OCI-LY1 (cell line): Measurements from ENCODE around the gene HOXA3.

ENCODE experiments used
- H2AFZ ChIP-seq: fragments of 200-600 bp; sonication (generic), shearing (Covaris generic); 2 replicates; pipeline ENCODE4 v1.6.0; 2014; ENCODE audit warnings: antibody characterized with exemption, mild to moderate bottlenecking, low read length
- H3F3A ChIP-seq: fragments of 200-600 bp; sonication (generic), shearing (Covaris generic); 2 replicates; pipeline ENCODE4 v1.6.0; 2014; ENCODE audit warnings: mild to moderate bottlenecking, antibody characterized with exemption, low read length, moderate library complexity; ENCODE audit not compliant: insufficient read depth
- H3K27ac ChIP-seq: fragments of 200-600 bp; sonication (generic); 2 replicates; pipeline ENCODE4 v1.5.1; 2014; ENCODE audit warnings: low read length, mixed run types, mild to moderate bottlenecking, low read depth; ENCODE audit not compliant: poor library complexity, severe bottlenecking
- H3K27me3 ChIP-seq: fragments of 200-600 bp; sonication (generic); 2 replicates; pipeline ENCODE4 v1.6.0; 2014; ENCODE audit warnings: antibody characterized with exemption, mild to moderate bottlenecking, low read length, moderate library complexity; ENCODE audit not compliant: insufficient read depth
- H3K36me3 ChIP-seq: fragments of 200-600 bp; sonication (generic); 2 replicates; pipeline ENCODE4 v1.6.1; 2014; ENCODE audit warnings: mild to moderate bottlenecking, antibody characterized with exemption, low read length, moderate library complexity, mixed read lengths; ENCODE audit not compliant: insufficient read depth
- H3K4me1 ChIP-seq: fragments of 200-600 bp; sonication (generic); 2 replicates; pipeline ENCODE4 v1.5.1; 2014; ENCODE audit warnings: mild to moderate bottlenecking, low read length, moderate library complexity; ENCODE audit not compliant: insufficient read depth, severe bottlenecking
- H3K4me2 ChIP-seq: fragments of 200-600 bp; sonication (generic), shearing (Covaris generic); 2 replicates; pipeline ENCODE4 v1.6.1; 2014; ENCODE audit warnings: low read length
- H3K4me3 ChIP-seq: fragments of 200-600 bp; sonication (generic); 2 replicates; pipeline ENCODE4 v1.5.1; 2014; ENCODE audit warnings: low read length, low read depth, mild to moderate bottlenecking, mixed read lengths; ENCODE audit not compliant: poor library complexity, severe bottlenecking
- H3K79me2 ChIP-seq: fragments of 200-600 bp; shearing (Covaris generic); 2 replicates; pipeline ENCODE4 v1.6.1; 2016; ENCODE audit warnings: mixed run types, low read length, mixed read lengths; ENCODE audit not compliant: insufficient read depth
- H3K9ac ChIP-seq: fragments of 200-600 bp; sonication (generic), shearing (Covaris generic); 2 replicates; pipeline ENCODE4 v1.6.1; 2014; ENCODE audit warnings: mild to moderate bottlenecking, low read length, mixed read lengths
- H3K9me2 ChIP-seq: fragments of 200-600 bp; sonication (generic), shearing (Covaris generic); 2 replicates; pipeline ENCODE4 v1.6.1; 2014; ENCODE audit warnings: low read depth, mild to moderate bottlenecking, low read length, mixed read lengths
- H3K9me3 ChIP-seq: fragments of 200-600 bp; shearing (Covaris generic); 2 replicates; pipeline ENCODE4 v1.6.1; 2014; ENCODE audit warnings: low read length, mixed read lengths
- H4K20me1 ChIP-seq: fragments of 200-600 bp; sonication (generic), shearing (Covaris generic); 2 replicates; pipeline ENCODE4 v1.6.0; 2016; ENCODE audit warnings: mild to moderate bottlenecking, low read length; ENCODE audit not compliant: insufficient read depth
- EZH2 ChIP-seq: fragments of 200-600 bp; sonication (generic), shearing (Covaris generic); IDR thresholded peaks from 2 replicates; pipeline ENCODE4 v1.8.0; 2017; ENCODE audit warnings: borderline replicate concordance, mixed run types, mild to moderate bottlenecking, antibody characterized with exemption, low read length, moderate library complexity, mixed read lengths
- TF ChIP-seq, protein P1 (sequence below): fragments of 200-600 bp; sonication (generic), shearing (Covaris generic); IDR thresholded peaks from 2 replicates; pipeline ENCODE4 v1.5.1; 2017; ENCODE audit warnings: mild to moderate bottlenecking, antibody characterized with exemption, low read length, moderate library complexity, mixed read lengths

HOXA3 gene

DNA sequence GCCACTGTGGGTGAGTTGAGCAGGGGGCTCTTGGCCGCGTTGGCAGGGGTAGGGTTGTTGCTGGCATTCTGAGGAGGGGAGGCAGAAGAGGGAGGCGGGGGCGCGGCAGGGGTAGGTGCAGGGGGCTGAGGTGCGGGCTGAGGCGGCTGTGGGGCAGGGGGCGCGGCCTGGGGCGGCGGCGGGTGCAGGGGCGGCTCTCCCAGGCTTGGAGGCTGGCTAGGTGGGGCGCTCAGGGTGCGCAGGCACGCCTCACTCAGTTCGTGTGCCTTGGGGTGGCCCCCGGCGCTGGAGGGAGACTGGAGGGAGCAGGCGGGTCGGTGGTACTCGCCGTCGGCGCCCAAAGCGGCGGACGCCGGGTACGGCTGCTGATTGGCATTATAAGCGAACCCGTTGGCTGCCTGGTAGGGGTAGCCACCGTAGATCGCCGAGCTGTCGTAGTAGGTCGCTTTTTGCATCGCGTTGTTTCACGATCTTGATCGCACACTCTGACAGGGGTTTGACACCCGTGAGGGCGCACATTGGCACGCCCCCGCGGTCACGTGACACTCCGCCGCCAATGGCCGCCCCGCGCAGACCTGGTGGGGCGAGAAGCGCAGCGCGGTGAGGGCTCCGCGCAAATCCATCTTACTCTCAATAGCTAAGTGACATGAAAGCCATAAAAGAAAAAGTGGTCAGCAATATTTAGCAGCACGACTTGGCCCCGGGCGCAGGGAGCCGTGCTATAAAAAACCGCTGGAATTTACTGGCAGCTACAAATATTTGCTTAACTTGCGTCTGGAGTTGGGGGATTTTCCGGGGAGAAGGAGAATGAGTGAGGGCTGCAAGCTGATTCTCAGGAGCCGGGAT, 42.0 kb downstream of the HOXA3 start:
- Histone ChIP-seq H3K4me3 (no peak overlapping the region), H3K9ac (no peak overlapping the region), H3K27ac (no peak overlapping the region), H3K4me2 (no peak overlapping the region), H4K20me1 (no peaks in the 10 kb centered on the region), H3F3A (no peaks in the 10 kb centered on the region), H3K79me2 (no peaks in the 10 kb centered on the region), H3K4me1 (no peaks in the 10 kb centered on the region), H3K36me3 (no peaks in the 10 kb centered on the region), H2AFZ (no peak overlapping the region), H3K27me3 (no peaks in the 10 kb centered on the region), H3K9me3 (no peaks in the 10 kb centered on the region), H3K9me2 (no peaks in the 10 kb centered on the region)
- TF ChIP-seq, protein P1, sequence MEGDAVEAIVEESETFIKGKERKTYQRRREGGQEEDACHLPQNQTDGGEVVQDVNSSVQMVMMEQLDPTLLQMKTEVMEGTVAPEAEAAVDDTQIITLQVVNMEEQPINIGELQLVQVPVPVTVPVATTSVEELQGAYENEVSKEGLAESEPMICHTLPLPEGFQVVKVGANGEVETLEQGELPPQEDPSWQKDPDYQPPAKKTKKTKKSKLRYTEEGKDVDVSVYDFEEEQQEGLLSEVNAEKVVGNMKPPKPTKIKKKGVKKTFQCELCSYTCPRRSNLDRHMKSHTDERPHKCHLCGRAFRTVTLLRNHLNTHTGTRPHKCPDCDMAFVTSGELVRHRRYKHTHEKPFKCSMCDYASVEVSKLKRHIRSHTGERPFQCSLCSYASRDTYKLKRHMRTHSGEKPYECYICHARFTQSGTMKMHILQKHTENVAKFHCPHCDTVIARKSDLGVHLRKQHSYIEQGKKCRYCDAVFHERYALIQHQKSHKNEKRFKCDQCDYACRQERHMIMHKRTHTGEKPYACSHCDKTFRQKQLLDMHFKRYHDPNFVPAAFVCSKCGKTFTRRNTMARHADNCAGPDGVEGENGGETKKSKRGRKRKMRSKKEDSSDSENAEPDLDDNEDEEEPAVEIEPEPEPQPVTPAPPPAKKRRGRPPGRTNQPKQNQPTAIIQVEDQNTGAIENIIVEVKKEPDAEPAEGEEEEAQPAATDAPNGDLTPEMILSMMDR, result no peak
- no peak for TF ChIP-seq EZH2

DNA sequence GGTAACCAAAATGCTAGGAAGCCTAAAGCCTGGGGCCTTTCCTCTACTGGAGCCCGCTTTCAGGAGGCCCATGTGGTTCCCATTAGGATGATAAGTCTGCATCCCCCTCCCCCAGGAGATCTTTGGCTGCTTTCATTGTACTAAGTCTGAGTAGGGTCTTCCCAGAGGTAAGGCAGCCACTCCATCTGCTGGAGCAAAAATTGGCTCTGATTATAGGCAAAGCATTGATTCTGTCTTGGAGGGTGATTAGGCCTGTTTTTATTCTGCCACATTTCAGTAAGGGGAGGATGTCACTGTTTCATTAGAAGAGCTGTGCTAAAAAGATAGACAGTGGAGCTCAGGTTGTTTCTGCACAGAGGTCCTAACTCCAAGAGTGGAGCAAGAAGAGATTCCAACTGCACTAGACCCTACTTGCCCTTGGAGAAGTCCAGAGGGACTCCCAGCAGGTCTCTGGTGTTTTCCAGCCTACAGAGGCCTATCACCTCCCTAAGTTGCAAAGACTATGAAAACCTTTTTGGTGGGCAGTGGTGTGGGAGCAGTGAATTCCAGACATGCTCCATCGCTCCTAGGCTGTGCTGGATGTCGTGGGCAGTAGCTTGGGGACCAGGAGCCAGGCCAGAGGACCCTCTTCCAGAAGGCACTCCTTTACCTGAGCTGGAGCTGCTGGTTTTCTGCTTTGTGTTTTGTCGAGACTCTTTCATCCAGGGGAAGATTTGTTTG, 42.8 kb downstream of the HOXA3 start:
- Histone ChIP-seq H3F3A (no peaks in the 10 kb centered on the region), H3K27me3 (no peaks in the 10 kb centered on the region), H3K4me3 (no peak overlapping the region), H3K9me2 (no peaks in the 10 kb centered on the region), H3K36me3 (no peaks in the 10 kb centered on the region), H3K4me2 (no peak overlapping the region), H3K9ac (no peak overlapping the region), H3K27ac (no peak overlapping the region), H2AFZ (no peak overlapping the region), H3K79me2 (no peaks in the 10 kb centered on the region), H3K9me3 (no peaks in the 10 kb centered on the region), H3K4me1 (no peaks in the 10 kb centered on the region), H4K20me1 (no peaks in the 10 kb centered on the region)
- no peak for TF ChIP-seq EZH2
- TF ChIP-seq, protein P1, result no peak

DNA sequence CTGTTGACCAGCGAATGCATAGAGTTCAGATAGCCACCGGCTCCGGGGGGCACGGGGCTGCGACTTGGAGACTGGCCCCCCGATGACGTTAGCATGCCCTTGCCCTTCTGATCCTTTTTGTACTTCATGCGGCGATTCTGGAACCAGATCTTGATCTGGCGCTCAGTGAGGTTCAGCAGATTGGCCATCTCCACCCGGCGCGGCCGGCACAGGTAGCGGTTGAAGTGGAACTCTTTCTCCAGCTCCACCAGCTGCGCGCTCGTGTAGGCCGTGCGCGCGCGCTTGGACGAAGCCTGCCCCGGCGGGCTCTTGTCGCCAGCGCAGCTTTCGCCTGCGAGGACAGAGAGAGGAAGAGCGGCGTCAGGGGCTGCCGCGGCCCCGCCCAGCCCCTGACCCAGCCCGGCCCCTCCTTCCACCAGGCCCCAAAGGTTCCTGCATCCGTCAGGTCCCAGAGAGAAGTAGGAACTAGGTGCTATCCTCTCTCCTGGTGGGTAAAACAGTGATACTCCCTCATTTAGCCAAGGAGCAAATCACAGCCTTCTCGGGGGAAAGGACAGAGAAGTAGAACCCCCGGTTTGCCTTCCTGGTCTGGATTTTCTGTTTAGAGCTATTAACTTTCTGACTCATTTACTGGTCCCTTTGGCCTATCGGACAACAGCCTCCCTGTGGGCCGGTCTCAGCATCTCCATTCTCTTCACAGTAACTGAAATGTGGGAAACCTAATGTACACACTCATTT, 43.8 kb downstream of the HOXA3 start:
- no peaks in the 10 kb centered on the region for H3K79me2 ChIP-seq
- no peak overlapping the region for H3K4me2 ChIP-seq
- H3K36me3 ChIP-seq, result no peaks in the 10 kb centered on the region
- no peak overlapping the region for H3K27ac ChIP-seq
- peaks cover 3% of the 10 kb centered on the region; the same call in 1 of the 2 replicates for H3K27me3 ChIP-seq
- H3K4me1 ChIP-seq, result no peaks in the 10 kb centered on the region
- H3K9me2 ChIP-seq, result no peaks in the 10 kb centered on the region
- no peak overlapping the region for H3K9ac ChIP-seq
- no peaks in the 10 kb centered on the region for H4K20me1 ChIP-seq
- no peaks in the 10 kb centered on the region for H3K9me3 ChIP-seq
- H2AFZ ChIP-seq, result no peak overlapping the region
- no peak for TF ChIP-seq EZH2
- TF ChIP-seq, protein P1, result no peak
- H3F3A ChIP-seq, result no peaks in the 10 kb centered on the region
- no peak overlapping the region for H3K4me3 ChIP-seq
